Fibroblast of skin of scalp (primary cell): Measurements from ENCODE around the gene SMIM41.

Source experiments
- DNase-seq: peaks from one replicate; pipeline ENCODE4 v3.0.0-alpha.2; 2013

Gene SMIM41

GRCh38 chr12:52063082-52063924, 16.2 kb upstream of the SMIM41 start:
- no peak for DNase-seq

DNA sequence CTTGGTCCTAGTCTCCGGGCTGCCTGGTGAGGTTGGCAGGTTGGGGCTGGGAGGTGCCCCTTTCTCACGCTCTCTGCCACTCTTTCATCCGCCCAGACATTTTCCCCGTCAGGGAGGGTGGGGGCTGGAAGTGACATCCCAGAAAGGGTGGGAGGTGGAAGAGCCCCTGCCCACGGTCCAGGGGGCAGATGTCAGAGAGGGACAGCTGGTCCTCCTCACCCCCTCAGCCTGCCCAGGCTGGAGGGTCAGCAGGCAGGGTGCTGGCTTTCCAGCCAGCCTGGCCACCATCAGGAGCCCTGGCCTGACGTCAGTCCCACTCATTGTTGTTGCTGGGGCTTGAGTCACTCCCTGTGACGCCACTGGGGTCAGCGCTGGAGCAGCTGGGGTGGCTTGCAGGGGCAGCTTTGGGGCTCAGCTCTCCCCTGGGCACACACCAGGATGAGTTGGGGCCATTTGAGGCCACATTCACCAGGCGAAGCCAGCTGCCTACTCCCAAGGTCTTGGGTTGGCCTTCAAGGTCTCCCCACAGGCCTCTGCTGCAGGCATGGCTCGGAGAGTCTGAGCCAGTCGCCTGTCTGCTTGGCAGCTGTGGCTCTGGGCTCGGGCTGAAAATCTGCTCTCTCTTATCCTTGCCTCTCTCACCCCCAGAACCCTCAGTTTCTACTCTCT, 15.4 kb upstream of the SMIM41 start:
- peak; percentile 47 for DNase-seq

DNA sequence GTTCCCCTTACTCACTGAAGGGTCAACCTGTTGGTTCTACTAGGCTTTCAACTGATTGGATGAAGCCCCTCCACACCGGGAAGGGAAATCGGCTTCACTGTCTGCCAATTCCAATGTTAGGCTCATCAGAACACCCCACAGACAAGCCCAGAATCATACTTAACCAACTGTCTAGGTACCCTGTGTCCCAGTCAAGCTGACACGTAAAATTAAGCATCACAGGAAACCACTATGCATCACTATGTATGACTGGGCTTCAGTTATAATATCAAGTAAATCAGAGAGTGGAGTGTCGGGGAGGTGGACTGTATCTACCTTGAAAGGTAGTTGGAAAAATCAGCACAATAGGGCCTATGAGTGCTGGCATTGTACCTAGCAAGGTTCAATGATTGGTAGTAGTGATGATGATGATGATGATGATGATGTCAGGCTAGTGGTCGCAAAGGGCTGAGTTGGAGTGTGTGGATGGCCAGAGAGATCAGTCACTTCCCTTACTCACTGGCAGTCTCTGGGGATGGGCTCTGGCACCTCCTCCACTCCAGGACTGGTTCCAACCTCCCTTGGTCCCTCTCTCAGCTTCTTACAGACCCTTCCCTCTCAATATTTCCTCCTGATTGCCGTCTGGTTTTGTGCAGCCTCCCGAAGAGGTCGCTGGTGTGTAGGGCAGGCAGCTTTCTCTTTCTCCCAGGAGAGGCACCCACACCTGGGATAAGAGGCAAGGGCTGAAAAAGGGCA, 13.0 kb upstream of the SMIM41 start:
- DNase-seq = no peak

GRCh38 chr12:52067081-52067374, 12.5 kb upstream of the SMIM41 start:
- DNase-seq = no peak

- peak; percentile 96 for DNase-seq
These were observed 9.9 kb upstream of the SMIM41 start, which contains the start of gene ATG101 for GRCh38 chr12:52069327-52070184. ATG101 (plus strand) TSS chr12:52069978; CDS start chr12:52073651, 3,673 bp downstream.

DNA sequence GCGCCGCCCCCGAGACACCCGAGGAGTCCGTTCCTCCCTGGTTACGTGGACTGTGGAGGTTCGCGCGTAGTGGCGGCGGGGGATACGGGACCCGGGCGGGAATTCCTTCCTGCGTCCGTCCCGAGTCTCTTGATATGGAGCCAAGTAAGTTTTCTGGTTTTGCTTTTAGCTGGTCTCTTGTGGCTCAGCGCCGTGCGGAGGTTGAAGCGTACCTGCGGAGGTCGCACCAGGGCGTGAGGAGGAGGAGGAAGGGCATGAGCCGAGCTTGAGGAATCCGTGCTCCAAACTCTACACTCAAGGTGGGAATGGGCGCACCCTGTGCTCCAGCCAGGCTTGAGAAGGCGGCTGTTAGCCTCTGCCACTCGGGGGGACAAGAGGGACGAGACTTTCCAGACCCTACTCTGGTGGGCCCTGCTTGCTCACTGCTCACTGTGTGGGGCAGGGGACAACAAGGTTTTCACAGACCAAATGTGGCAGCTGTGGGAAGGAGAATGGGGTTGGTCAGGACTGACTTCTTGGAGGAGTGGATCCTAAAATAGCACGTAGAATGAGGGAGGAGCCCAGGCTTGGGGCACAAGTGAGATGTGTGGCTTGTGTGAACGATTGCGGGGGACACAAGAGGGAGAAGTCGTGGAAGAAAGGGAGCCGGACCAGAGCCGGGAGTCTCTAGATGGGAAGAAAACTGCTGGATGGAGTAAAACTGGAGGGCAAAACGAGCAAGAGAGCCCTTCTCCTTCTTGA, 9.1 kb upstream of the SMIM41 start:
- DNase-seq = no peak

GRCh38 chr12:52073531-52074381, 5.7 kb upstream of the SMIM41 start:
- peak; percentile 83 for DNase-seq

GRCh38 chr12:52074971-52075724, 4.4 kb upstream of the SMIM41 start:
- DNase-seq = no peak

DNA sequence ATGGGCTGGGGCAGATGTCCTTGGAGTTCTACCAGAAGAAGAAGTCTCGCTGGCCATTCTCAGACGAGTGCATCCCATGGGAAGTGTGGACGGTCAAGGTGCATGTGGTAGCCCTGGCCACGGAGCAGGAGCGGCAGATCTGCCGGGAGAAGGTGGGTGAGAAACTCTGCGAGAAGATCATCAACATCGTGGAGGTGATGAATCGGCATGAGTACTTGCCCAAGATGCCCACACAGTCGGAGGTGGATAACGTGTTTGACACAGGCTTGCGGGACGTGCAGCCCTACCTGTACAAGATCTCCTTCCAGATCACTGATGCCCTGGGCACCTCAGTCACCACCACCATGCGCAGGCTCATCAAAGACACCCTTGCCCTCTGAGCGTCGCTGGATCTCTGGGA, 2.7 kb upstream of the SMIM41 start:
- DNase-seq = no peak

- DNase-seq = no peak
These were observed 1.2 kb upstream of the SMIM41 start for GRCh38 chr12:52078276-52078675.

- DNase-seq = no peak
These were observed 1.1 kb downstream of the SMIM41 start for GRCh38 chr12:52080403-52081251.

GRCh38 chr12:52081263-52081733, 1.8 kb downstream of the SMIM41 start:
- DNase-seq = no peak

DNA sequence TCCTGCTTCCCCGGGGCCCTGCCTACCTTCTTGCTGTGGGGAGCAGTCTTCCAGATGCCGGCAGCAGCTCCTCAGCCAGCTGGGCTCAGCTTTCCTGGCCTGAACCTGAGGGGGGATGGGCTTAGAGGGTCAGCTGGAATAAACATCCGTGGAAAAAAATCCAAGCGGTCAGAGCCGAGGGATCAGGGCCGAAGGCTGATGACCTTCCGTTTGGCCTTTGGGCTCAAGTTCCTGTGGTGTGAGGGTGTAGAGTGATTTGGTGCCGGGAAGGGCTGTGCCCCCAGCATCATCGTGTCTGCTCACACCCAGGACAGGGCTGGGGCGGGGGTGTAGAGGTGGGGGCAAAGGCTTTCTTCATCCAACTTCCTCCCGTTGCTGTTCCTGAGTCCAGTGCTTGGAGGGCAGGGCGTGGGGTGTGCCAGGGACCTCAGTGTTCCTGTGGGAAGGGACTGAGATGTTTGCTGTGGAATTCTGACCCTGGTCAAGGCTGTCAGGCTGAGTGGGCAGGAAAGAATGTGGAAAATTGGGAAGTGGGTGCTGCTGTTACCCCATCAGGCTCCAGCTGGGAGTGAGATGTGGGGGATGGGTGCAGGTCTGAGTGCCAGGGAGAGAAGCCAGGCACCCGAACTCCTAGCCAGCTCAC, 2.6 kb downstream of the SMIM41 start:
- DNase-seq = peak; percentile 24

- DNase-seq = no peak
These were observed 3.1 kb downstream of the SMIM41 start for GRCh38 chr12:52082669-52082987.

- peak; percentile 52 for DNase-seq
These were observed 3.6 kb downstream of the SMIM41 start for GRCh38 chr12:52082988-52083637.

GRCh38 chr12:52083638-52083996, 4.1 kb downstream of the SMIM41 start:
- no peak for DNase-seq

- DNase-seq = no peak
These were observed 5.2 kb downstream of the SMIM41 start for GRCh38 chr12:52084491-52085231.
